GM19452 (cell line): ENCODE measurements around the gene RAF1.
A peak's percentile ranks its signal among the peaks of the same experiment; 100 is the strongest.
"Not testable (repeated sequence)": the region's sequence is repeated elsewhere in the genome, so short reads cannot be mapped to it uniquely, and the experiment has no call there.

Source experiments
- ATAC-seq: cut with Tn5 transposase; IDR thresholded peaks from one replicate; pipeline ENCODE4 v1.9.1; 2021; ENCODE audit not compliant: unreplicated experiment

RAF1 gene

DNA sequence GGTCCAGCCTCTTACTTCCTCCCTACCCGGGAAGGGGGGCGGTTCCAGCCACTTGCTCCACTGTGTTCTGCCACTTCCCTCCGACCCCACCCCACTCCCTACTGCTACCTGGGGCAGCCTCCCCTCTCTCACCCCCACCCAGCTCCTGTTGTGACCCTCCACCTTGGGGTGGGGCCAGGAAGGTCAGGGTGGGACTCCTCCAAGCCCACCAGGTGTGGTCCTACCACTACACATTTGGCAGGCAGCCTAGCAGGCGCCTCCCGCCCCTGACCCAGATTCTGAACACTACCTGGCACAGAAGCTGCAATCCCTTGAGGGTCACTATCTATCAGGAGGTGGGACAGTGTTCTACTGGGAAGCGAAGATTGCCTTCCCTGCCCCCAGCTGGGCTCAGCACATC, 13.7 kb upstream of the RAF1 start:
- ATAC-seq = no peak

DNA sequence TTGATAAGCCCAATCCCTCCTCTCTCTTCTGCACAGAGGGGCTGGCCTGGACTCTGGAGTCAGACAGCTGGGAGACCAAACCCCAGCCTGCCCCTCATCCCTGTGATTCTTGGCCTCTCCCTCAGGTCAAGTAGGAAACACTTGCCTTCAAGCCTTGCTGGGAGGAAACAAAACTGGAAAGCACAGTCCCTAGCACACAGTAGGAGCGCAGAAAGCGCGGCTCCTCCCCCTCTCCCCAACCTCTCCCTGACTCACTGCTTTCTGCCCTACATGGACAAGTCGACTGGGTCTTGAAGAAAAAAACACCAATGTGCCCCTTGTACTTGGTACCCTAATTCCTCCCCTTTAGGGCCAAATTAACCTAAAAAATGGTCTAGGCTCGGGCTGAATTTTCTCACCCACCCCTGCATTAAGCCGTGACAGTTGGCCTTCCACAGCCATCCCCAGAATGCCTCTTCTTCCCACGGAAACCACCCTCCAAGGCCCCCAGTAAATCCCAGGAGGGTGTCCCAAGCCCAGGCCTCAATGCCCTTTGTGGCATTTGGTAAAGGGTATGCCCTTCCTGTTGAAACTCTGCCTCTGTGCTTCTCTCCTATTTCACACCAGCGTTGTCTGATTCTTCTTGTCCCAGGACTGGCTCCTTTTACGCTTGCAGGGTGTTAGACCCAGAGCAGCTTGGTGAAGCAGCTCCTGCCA, 11.3 kb upstream of the RAF1 start:
- no peak for ATAC-seq

GRCh38 chr3:12673956-12674736, 10.2 kb upstream of the RAF1 start:
- not testable (repeated sequence) for ATAC-seq

DNA sequence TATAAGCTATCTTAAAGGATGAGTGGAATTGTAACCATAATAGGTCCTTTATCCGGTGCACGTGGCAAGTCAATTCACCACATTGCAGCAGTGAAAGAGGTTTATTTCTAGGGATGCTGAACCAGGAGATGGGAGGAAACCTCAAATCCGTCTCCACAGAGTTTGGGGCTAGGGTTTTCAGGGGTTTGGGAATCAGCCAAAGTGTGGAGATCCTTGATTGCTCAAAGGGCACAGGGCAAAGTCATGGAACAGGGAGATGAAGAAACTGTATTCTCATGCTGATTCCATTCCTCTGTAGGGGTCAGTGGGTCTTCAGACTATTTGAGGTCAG, 7.2 kb upstream of the RAF1 start:
- no peak for ATAC-seq

DNA sequence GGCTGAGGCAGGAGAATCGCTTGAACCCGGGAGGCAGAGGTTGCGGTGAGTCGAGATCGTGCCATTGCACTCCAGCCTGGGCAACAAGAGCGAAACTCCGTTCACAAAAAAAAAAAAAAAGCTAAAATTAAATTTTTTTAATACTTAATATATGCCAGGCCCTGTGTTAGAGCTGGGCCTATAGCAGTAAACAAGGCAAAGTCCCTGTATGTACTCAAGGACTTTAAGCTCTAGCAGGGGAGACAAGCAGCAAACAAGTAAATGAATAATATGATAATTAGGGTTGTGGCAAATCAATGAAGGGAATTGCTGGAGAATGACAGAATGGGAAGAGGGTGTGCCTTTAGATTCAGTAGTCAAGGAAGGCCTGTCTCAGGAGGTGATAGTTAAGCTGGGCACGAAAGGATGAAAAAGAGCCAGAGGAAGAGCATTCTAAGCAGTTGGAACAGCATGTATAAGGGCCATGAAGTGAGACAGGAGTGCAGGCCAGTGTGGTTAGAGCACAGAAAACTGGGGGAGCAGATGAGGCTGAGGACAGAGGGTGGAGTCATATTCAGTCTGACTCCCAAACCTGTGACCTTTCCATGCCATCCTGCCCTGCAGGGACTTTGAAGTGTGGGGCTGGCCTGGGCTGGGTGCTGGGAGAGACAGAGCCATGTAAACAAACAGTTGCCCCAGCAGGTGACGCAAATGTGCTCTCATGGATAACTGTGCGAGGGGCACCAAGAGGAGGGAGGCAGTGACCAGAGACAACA, 6.6 kb upstream of the RAF1 start:
- no peak for ATAC-seq

DNA sequence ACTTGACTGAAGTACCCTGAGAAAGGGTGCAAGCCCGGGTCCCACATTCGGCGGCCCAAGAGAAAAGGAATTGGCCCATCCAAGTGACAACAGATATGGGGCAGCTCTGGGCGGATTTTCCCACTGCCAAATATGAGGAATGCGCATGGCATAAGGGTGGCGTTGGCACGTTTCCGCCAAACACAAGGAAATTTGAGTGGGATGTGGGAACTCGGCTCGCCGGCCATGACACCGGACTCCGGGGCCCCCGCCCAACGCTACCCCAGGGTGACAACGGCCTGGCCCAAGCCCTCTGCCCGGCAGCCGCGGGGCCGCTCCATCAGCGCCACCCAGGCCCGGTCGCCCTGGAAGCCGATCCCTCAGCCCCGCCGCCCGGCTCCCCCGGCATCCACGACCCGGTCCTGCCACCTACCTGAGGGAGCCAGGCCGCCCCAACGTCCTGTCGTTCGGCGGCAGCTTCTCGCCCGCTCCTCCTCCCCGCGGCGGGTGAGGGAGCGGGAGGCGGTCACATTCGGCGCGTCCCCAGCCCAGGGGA, 449 bp downstream of the RAF1 start:
- peak; percentile 47 for ATAC-seq

- no peak for ATAC-seq
Measured at GRCh38 chr3:12662593-12663400, 1.1 kb downstream of the RAF1 start.

DNA sequence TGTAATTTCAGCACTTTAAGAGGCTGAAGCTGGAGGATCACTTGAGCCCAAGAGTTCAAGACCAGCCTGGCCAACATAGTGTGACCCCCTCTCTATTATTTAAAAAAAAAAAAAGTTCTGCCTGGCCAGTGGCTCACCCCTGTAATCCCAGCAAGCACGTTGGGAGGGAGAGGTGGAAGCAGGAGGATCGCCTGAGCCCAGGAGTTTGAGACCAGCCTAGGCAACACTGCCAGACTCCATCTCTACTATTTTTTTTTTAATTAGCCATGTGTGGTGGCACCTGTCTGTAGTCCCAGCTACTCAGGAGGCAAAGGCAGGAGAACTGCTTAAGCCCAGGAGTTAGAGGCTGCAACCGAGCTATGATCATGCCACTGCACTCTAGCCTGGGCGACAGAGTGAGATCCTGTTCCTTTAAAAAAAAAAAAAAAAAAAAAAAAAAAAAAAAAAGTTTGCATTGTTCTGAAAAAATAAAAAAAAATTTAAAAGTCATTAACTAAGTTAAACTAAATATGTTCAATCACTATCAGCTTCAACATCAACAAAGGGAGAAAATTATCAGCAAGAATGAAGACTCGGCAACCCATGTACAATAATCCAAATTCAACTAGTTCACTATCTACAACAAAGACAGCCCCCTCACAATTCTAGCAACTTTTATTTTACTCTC, 1.9 kb downstream of the RAF1 start:
- no peak for ATAC-seq

DNA sequence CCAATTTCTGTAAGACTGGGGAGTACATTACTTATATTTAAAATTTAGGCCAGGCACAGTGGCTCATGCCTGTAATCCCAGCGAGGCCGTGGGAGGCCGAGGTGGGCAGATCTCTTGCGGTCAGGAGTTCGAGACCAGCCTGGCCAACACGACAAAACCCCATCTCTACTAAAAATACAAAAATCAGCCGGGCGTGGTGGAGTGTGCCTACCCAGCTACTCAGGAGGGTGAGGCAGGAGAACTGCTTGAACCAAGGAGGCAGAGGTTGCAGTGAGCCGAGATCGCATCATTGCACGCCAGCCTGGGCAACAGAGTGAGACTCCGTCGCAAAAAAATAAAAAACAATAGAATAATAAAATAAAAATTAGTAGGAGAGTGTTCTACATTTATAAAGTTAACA, 2.5 kb downstream of the RAF1 start:
- not testable (repeated sequence) for ATAC-seq

DNA sequence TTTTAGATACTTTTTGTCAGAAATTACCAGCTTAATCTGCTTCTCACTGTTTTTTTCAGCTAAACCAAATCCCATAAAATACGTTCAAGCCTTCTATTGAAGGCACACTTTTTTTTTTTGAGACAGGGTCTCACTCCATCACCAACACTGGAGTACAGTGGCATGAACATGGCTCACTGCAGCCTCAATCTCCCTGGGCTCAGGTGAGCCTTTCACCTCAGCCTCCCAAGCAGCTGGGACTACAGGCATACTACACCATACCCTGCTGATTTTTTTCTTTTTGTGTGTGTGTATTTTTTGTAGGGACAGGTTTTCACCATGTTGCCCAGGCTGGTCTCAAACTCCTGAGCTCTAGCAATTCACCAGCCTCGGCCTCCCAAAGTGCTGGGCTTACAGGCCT, 3.7 kb downstream of the RAF1 start:
- no peak for ATAC-seq

GRCh38 chr3:12659316-12660015, 4.5 kb downstream of the RAF1 start:
- no peak for ATAC-seq

GRCh38 chr3:12658593-12659058, 5.3 kb downstream of the RAF1 start:
- no peak for ATAC-seq

DNA sequence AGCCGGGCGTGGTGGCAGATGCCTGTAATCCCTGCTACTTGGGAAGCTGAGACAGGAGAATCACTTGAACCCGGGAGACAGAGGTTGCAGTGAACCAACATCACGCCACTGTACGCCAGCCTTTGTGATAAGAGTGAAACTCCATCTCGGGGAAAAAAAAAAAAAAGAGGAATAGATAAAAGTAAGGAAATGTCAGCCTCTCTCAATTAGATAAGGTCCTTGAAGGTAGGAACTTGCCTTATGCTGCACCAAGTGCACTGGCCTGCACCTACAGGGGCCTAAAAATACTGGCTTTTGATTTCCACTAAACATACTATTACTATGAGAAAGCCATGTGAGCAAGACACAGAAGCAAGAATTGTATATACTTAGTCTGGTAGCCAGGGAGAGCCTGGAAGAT, 7.1 kb downstream of the RAF1 start:
- ATAC-seq = no peak

DNA sequence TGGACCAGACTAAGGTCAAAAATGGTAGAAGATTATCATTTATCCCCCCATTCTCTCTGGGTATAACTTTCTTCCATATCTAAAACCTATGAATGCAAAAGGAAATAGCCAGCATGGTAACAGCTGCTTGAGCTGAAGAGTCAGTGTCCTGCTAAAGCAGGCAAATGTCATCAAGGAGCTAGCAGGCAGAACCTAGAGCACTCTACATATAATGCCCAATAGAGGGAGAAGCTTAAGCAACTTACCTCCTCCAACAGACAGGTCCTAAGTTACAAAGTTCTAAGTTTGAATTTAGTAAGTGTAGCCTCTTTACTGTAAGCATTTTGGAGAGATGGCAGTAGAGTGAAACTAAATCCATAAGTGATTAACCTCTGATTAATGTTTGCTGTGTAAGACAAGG, 7.7 kb downstream of the RAF1 start:
- no peak for ATAC-seq

GRCh38 chr3:12655701-12656100, 8.2 kb downstream of the RAF1 start:
- ATAC-seq = no peak

GRCh38 chr3:12653747-12654146, 10.2 kb downstream of the RAF1 start:
- no peak for ATAC-seq

GRCh38 chr3:12648384-12648959, 15.4 kb downstream of the RAF1 start:
- peak; percentile 43 for ATAC-seq

DNA sequence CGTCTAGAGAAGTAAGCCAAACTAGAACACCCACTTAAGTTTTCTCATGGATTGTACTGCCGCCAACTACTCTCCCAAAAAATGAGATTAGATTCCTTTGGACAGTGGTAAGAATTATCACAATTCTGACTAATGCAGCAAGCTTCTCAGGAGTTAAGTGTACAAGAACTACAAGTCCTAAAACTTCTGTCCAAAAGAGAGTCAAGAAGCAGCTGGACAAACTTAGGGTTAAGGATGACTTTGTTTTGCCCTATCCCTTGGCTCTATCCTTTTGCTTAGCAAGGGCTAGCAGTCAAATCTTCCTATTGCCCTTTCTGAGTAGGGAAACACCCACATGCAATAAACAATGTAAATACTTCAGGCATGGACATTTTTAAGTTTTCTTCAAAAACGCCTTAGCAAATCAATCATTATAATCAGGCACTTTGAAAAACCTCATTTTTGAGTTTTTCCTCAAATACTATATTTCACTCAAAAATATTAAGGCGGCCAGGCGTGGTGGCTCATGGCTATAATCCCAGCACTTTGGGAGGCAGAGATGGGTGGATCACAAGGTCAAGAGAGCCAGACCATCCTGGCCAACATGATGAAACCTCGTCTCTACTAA, 19.5 kb downstream of the RAF1 start:
- ATAC-seq = no peak

DNA sequence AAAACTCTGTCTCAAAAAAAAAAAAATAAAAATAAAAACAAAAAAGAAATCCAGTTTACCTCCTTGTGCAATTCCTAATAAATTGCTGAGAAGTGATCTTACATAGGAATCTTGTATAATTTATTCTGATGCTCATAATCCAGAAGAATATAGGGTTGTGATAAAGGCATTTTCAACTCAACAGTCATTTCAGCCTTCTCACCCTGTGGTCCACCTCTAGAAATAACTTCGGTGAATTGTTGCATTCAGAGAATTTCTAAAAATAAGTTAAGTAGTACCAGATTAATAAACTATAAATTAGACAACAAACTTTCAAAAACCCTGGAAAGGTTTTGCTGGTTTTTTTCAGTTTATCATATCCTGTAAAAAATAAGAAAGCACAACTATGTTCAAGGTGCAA, 20.2 kb downstream of the RAF1 start:
- ATAC-seq = no peak
